ENCODE measurements around the gene NEBL.

GRCh38 chr10:20892796-20893195 lies 4.3 kb downstream of the NEBL start:
- TF ChIP-seq CTCF (IDR thresholded peaks at IDR 0.05) = no peak
- TF ChIP-seq POLR2A (IDR thresholded peaks at IDR 0.05) = no peak
